NCI-H345 treated with DMSO at 0.1 percent for 48 hours (cell line): Measurements from ENCODE around the gene WDFY4.

ENCODE experiments used
- DNase-seq: peaks from one replicate; lab custom pipeline; 2025; ENCODE audit not compliant: unreplicated experiment; lab: John Stamatoyannopoulos, UW

The WDFY4 gene

GRCh38 chr10:48965460-48965859 is 280.8 kb downstream of the WDFY4 start:
- no peak for DNase-seq

- DNase-seq = no peak
Observed at GRCh38 chr10:48968036-48968435, 283.4 kb downstream of the WDFY4 start.

GRCh38 chr10:48970046-48970445 is 285.4 kb downstream of the WDFY4 start:
- DNase-seq = no peak

GRCh38 chr10:48970654-48971053 is 286.0 kb downstream of the WDFY4 start:
- DNase-seq = no peak

- DNase-seq = no peak
Observed at GRCh38 chr10:48973065-48973464, 288.4 kb downstream of the WDFY4 start.

- no peak for DNase-seq
Observed at GRCh38 chr10:48974510-48975156, 290.0 kb downstream of the WDFY4 start.

GRCh38 chr10:48976196-48976595 is 291.5 kb downstream of the WDFY4 start:
- no peak for DNase-seq

GRCh38 chr10:48978318-48978717 is 293.6 kb downstream of the WDFY4 start:
- DNase-seq = no peak

GRCh38 chr10:48981310-48981907 is 296.7 kb downstream of the WDFY4 start:
- peak; percentile 14 for DNase-seq

GRCh38 chr10:48982584-48982983 is 297.9 kb downstream of the WDFY4 start:
- DNase-seq = no peak

- DNase-seq = no peak
Observed at GRCh38 chr10:48983648-48984351, 299.1 kb downstream of the WDFY4 start.

- no peak for DNase-seq
Observed at GRCh38 chr10:48985621-48986158, 301.0 kb downstream of the WDFY4 start.

GRCh38 chr10:48990226-48990625 is 305.6 kb downstream of the WDFY4 start:
- no peak for DNase-seq

GRCh38 chr10:48993627-48994026 is 309.0 kb downstream of the WDFY4 start:
- no peak for DNase-seq

- no peak for DNase-seq
Observed at GRCh38 chr10:48996329-48996728, 311.7 kb downstream of the WDFY4 start.

- no peak for DNase-seq
Observed at GRCh38 chr10:48999346-48999745, 314.7 kb downstream of the WDFY4 start.

GRCh38 chr10:49000437-49001398 is 316.0 kb downstream of the WDFY4 start:
- DNase-seq = no peak

GRCh38 chr10:49001402-49001801 is 316.7 kb downstream of the WDFY4 start:
- no peak for DNase-seq

- DNase-seq = no peak
Observed at GRCh38 chr10:49001870-49002672, 317.4 kb downstream of the WDFY4 start.

- DNase-seq = no peak
Observed at GRCh38 chr10:49005270-49005669, 320.6 kb downstream of the WDFY4 start.
